Measurements from ENCODE around the gene ITFG1.

DNA sequence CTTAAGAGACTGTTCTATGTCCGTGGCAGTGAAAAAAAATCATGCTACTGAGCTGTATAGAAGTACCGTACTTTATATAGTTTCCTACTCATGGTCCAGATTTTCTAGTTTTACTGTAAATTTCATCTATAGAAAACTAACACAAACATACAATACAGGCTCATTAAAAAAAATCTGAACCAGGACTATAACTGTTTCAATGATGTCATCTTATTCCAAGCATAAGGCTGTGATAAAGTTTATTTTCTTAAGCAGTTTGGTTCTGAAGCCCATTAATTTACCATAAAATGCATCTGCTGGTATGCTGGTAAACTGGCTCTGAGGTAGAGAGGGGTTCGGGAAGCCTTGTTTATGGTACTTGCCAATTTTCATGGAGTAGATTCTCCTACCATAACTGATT, 300.4 kb downstream of the ITFG1 start:
- no peak for TF ChIP-seq CTCF (conservative IDR thresholded peaks at IDR 0.05; ENCODE audit: low read length)
- TF ChIP-seq EZH2phosphoT487 (IDR thresholded peaks at IDR 0.05; ENCODE audit: borderline replicate concordance, low read depth, low read length), result no peak

Data from OCI-LY7 (cell line).